Measurements from ENCODE around the gene PIK3CB. TPM values are rescaled to one million over a fixed set of nuclear protein-coding genes. Genes with fewer than 3 reads are reported as not detected.

PIK3CB gene
- total RNA-seq, 1 experiment from 2014 or later, result 16.4 TPM

DNA sequence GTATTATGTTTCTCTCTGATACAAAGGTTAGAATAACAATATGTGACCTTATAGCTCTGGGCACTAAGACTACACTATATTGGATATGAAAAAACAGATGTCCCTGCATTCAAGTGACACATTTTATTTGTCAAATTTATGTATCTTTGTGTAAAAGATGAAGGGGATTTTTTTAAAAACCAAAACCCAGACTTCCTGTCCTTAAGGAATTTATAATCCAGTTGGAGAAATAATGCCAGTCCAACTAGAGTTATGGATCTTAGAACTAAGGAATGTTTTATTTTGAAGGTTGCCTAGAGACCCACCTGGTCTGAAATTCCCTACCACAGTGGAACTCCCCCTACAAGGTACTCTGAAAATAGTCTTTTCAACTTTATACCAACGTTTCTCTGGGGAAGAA is 33.3 kb upstream of the PIK3CB start:
- ChIA-PET POLR2A (ENCODE audit: low non-redundant PET) (no interaction called here), CTCF (no interaction called here)
- Histone ChIP-seq H3K36me3 (ENCODE audit: insufficient read depth, low read length, poor library complexity, severe bottlenecking) (no peaks in the 10 kb centered on the region), H3K4me3 (ENCODE audit: low read depth, low read length, poor library complexity, severe bottlenecking) (no peak overlapping the region), H3K4me1 (ENCODE audit: insufficient read depth, low read length, poor library complexity, severe bottlenecking) (peaks cover 5% of the 10 kb centered on the region), H3K27ac (ENCODE audit: low read depth, low read length, poor library complexity, severe bottlenecking) (no peak overlapping the region), H3K9me3 (ENCODE audit: low read depth, low read length, poor library complexity, severe bottlenecking) (no peaks in the 10 kb centered on the region), H3K27me3 (replicated peaks; ENCODE audit: insufficient read depth, low read depth, low read length, poor library complexity) (no peaks in the 10 kb centered on the region)
- intact Hi-C loops (cut with micrococcal nuclease; ENCODE audit: unreplicated experiment), result no loop called here
- TF ChIP-seq, protein P1, sequence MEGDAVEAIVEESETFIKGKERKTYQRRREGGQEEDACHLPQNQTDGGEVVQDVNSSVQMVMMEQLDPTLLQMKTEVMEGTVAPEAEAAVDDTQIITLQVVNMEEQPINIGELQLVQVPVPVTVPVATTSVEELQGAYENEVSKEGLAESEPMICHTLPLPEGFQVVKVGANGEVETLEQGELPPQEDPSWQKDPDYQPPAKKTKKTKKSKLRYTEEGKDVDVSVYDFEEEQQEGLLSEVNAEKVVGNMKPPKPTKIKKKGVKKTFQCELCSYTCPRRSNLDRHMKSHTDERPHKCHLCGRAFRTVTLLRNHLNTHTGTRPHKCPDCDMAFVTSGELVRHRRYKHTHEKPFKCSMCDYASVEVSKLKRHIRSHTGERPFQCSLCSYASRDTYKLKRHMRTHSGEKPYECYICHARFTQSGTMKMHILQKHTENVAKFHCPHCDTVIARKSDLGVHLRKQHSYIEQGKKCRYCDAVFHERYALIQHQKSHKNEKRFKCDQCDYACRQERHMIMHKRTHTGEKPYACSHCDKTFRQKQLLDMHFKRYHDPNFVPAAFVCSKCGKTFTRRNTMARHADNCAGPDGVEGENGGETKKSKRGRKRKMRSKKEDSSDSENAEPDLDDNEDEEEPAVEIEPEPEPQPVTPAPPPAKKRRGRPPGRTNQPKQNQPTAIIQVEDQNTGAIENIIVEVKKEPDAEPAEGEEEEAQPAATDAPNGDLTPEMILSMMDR (conservative IDR thresholded peaks at IDR 0.05; ENCODE audit: low read depth, low read length), result no peak
- no peak for TF ChIP-seq EZH2 (IDR thresholded peaks at IDR 0.05; ENCODE audit: borderline replicate concordance, low read depth, low read length, poor library complexity, severe bottlenecking)
- BruUV-seq (replicated peaks), result no TSS peak
- DNase-seq (ENCODE audit: low spot score), result no peak

DNA sequence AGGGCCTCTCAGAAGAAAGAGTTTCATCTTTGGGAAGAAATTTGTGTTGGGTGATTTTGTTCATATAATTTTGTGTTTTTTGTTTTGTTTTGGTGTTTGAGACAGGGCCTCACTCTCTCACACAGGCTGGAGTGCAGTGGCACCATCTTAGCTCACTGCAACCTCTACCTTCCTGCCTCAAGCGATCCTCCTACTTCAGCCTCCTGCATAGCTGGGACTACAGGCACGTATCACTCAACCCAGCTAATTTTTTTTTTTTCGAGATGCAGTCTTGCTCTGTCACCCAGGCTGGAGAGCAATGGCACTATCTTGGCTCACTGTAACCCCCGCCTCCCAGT is 29.0 kb upstream of the PIK3CB start:
- ChIA-PET CTCF (interaction anchor here (0.7 to 1.2 kb wide), 3 partner anchors 52 to 247 kb away, joined by 3 to 5 read pairs (median 3); no protein-coding TSS in a partner anchor), POLR2A (ENCODE audit: low non-redundant PET) (interaction anchor here (1.0 kb wide), 1 partner anchor 148 kb away, joined by 3 read pairs; no protein-coding TSS in a partner anchor)
- H3K4me3 ChIP-seq (ENCODE audit: low read depth, low read length, poor library complexity, severe bottlenecking), result no peak overlapping the region
- H3K9me3 ChIP-seq (ENCODE audit: low read depth, low read length, poor library complexity, severe bottlenecking), result no peaks in the 10 kb centered on the region
- intact Hi-C loops (cut with micrococcal nuclease; ENCODE audit: unreplicated experiment), result no loop called here
- no peaks in the 10 kb centered on the region for H3K27me3 ChIP-seq (replicated peaks; ENCODE audit: insufficient read depth, low read depth, low read length, poor library complexity)
- TF ChIP-seq, protein P1 (conservative IDR thresholded peaks at IDR 0.05; ENCODE audit: low read depth, low read length), result no peak
- no peak for TF ChIP-seq EZH2 (IDR thresholded peaks at IDR 0.05; ENCODE audit: borderline replicate concordance, low read depth, low read length, poor library complexity, severe bottlenecking)
- H3K36me3 ChIP-seq (ENCODE audit: insufficient read depth, low read length, poor library complexity, severe bottlenecking), result no peaks in the 10 kb centered on the region
- peaks cover 16% of the 10 kb centered on the region for H3K4me1 ChIP-seq (ENCODE audit: insufficient read depth, low read length, poor library complexity, severe bottlenecking)
- no TSS peak for BruUV-seq (replicated peaks)
- no peak overlapping the region for H3K27ac ChIP-seq (ENCODE audit: low read depth, low read length, poor library complexity, severe bottlenecking)
- DNase-seq (ENCODE audit: low spot score), result no peak

GRCh38 chr3:138862924-138863775 is 28.4 kb upstream of the PIK3CB start:
- peak; percentile 50 for DNase-seq (ENCODE audit: low spot score)
- H3K27me3 ChIP-seq (replicated peaks; ENCODE audit: insufficient read depth, low read depth, low read length, poor library complexity), result no peaks in the 10 kb centered on the region
- TF ChIP-seq, protein P1 (conservative IDR thresholded peaks at IDR 0.05; ENCODE audit: low read depth, low read length), result no peak
- no peak for TF ChIP-seq EZH2 (IDR thresholded peaks at IDR 0.05; ENCODE audit: borderline replicate concordance, low read depth, low read length, poor library complexity, severe bottlenecking)
- ChIA-PET POLR2A (ENCODE audit: low non-redundant PET) (interaction anchor here (1.0 kb wide), 1 partner anchor 147 kb away, joined by 3 read pairs; no protein-coding TSS in a partner anchor), CTCF (interaction anchor here (1.0 to 1.2 kb wide), 2 partner anchors 52 to 73 kb away, joined by 3 to 5 read pairs; no protein-coding TSS in a partner anchor)
- H3K4me3 ChIP-seq (ENCODE audit: low read depth, low read length, poor library complexity, severe bottlenecking), result no peak overlapping the region
- BruUV-seq (replicated peaks), result no TSS peak
- intact Hi-C loops (cut with micrococcal nuclease; ENCODE audit: unreplicated experiment), result no loop called here
- H3K36me3 ChIP-seq (ENCODE audit: insufficient read depth, low read length, poor library complexity, severe bottlenecking), result no peaks in the 10 kb centered on the region
- H3K9me3 ChIP-seq (ENCODE audit: low read depth, low read length, poor library complexity, severe bottlenecking), result no peaks in the 10 kb centered on the region
- H3K27ac ChIP-seq (ENCODE audit: low read depth, low read length, poor library complexity, severe bottlenecking), result no peak overlapping the region
- H3K4me1 ChIP-seq (ENCODE audit: insufficient read depth, low read length, poor library complexity, severe bottlenecking), result peaks cover 16% of the 10 kb centered on the region

Measured in A673 (cell line).